Mesenchymal stem cell (in vitro differentiated cells and primary cell): ENCODE data around the gene ATP2B3.
A peak's percentile ranks its signal among the peaks of the same experiment; 100 is the strongest.

ENCODE experiments used
- DNase-seq: peaks from one replicate; pipeline ENCODE4 v3.0.0-alpha.2; 2013
- H2AFZ ChIP-seq: one replicate; pipeline ENCODE4 v1.6.1; 2013; ENCODE audit warnings: low read depth, mild to moderate bottlenecking, control low read depth, inconsistent platforms, low read length, moderate library complexity
- H2AK5ac ChIP-seq: 2 replicates; pipeline ENCODE4 v1.6.1; 2013; ENCODE audit warnings: low read length, moderate library complexity, mild to moderate bottlenecking, inconsistent platforms; ENCODE audit not compliant: severe bottlenecking
- H2BK120ac ChIP-seq: one replicate; pipeline ENCODE4 v1.6.1; 2013; ENCODE audit warnings: low read depth, mild to moderate bottlenecking, inconsistent platforms, low read length, moderate library complexity
- H2BK12ac ChIP-seq, 2 experiments: one replicate each; pipeline ENCODE4 v1.6.1; 2013; ENCODE audit warnings: inconsistent platforms in 2 of 2, low read length in 2 of 2, mild to moderate bottlenecking in 2 of 2, moderate library complexity in 2 of 2, control low read depth in 1 of 2
- H2BK15ac ChIP-seq: one replicate; pipeline ENCODE4 v1.6.1; 2013; ENCODE audit warnings: mild to moderate bottlenecking, low read depth, inconsistent platforms; ENCODE audit not compliant: poor library complexity, severe bottlenecking
- H2BK5ac ChIP-seq: 2 replicates; pipeline ENCODE4 v1.6.1; 2013; ENCODE audit warnings: low read depth, mild to moderate bottlenecking, low read length, control low read depth, inconsistent platforms; ENCODE audit not compliant: poor library complexity, severe bottlenecking
- H3K14ac ChIP-seq, 2 experiments: one replicate each; pipeline ENCODE4 v1.6.1; 2013; ENCODE audit warnings: inconsistent platforms in 2 of 2, low read length in 2 of 2, control low read depth in 1 of 2, mild to moderate bottlenecking in 1 of 2, moderate library complexity in 1 of 2
- H3K18ac ChIP-seq, 2 experiments: one replicate each; pipeline ENCODE4 v1.6.1; 2013; ENCODE audit warnings: inconsistent platforms in 2 of 2, low read length in 2 of 2, control low read depth in 1 of 2, low read depth in 1 of 2, mild to moderate bottlenecking in 1 of 2
- H3K23ac ChIP-seq, 2 experiments: one replicate each; pipeline ENCODE4 v1.6.1; 2013; ENCODE audit warnings: inconsistent platforms in 2 of 2, low read length in 2 of 2, mild to moderate bottlenecking in 2 of 2, moderate library complexity in 2 of 2, control low read depth in 1 of 2
- H3K27ac ChIP-seq: 2 replicates; pipeline ENCODE4 v1.5.1; 2013; ENCODE audit warnings: mild to moderate bottlenecking, moderate library complexity, low read length, control low read depth, inconsistent platforms; ENCODE audit not compliant: poor library complexity, severe bottlenecking
- H3K27me3 ChIP-seq, 2 experiments: 2 replicates each; pipeline versions ENCODE4 v1.6.1 to v1.7.0; 2013; ENCODE audit warnings: low read length in 2 of 2, mild to moderate bottlenecking in 2 of 2, moderate library complexity in 2 of 2, control low read depth in 1 of 2, inconsistent platforms in 1 of 2; ENCODE audit not compliant: control insufficient read depth in 1 of 2, insufficient read depth in 1 of 2
- H3K36me3 ChIP-seq, 2 experiments: 2 replicates each; pipeline versions ENCODE4 v1.6.1 to v1.7.0; 2013; ENCODE audit warnings: low read length in 2 of 2, control low read depth in 1 of 2, inconsistent platforms in 1 of 2, low read depth in 1 of 2, mild to moderate bottlenecking in 1 of 2; ENCODE audit not compliant: insufficient read depth in 2 of 2, control insufficient read depth in 1 of 2
- H3K4ac ChIP-seq, 2 experiments: one replicate each; pipeline ENCODE4 v1.6.1; 2013; ENCODE audit warnings: inconsistent platforms in 2 of 2, low read length in 2 of 2, mild to moderate bottlenecking in 2 of 2, moderate library complexity in 2 of 2, control low read depth in 1 of 2, low read depth in 1 of 2
- H3K4me1 ChIP-seq: 2 replicates; pipeline ENCODE4 v1.6.1; 2013; ENCODE audit warnings: low read depth, low read length, control low read depth; ENCODE audit not compliant: control insufficient read depth, insufficient read depth
- H3K4me2 ChIP-seq: 2 replicates; pipeline ENCODE4 v1.6.1; 2013; ENCODE audit warnings: low read length, mild to moderate bottlenecking, inconsistent platforms; ENCODE audit not compliant: poor library complexity, severe bottlenecking
- H3K4me3 ChIP-seq, 2 experiments: 2 replicates each; pipeline versions ENCODE4 v1.5.1 to v1.7.0; 2013; ENCODE audit warnings: low read length in 2 of 2, mild to moderate bottlenecking in 2 of 2, control low read depth in 1 of 2, low read depth in 1 of 2; ENCODE audit not compliant: insufficient read depth in 1 of 2
- H3K79me1 ChIP-seq: replicated peaks from 2 replicates; pipeline ENCODE4 v1.6.1; 2013; ENCODE audit warnings: mild to moderate bottlenecking, control low read depth, low read length, inconsistent platforms; ENCODE audit not compliant: poor library complexity, severe bottlenecking
- H3K9ac ChIP-seq: 2 replicates; pipeline ENCODE4 v1.7.0; 2013; ENCODE audit warnings: mild to moderate bottlenecking, low read length, moderate library complexity
- H3K9me3 ChIP-seq: 2 replicates; pipeline ENCODE4 v1.7.0; 2013; ENCODE audit warnings: mild to moderate bottlenecking, low read length; ENCODE audit not compliant: control insufficient read depth
- H4K8ac ChIP-seq: one replicate; pipeline ENCODE4 v1.6.1; 2013; ENCODE audit warnings: inconsistent platforms, mild to moderate bottlenecking, low read length, moderate library complexity
- H4K91ac ChIP-seq: one replicate; pipeline ENCODE4 v1.6.1; 2013; ENCODE audit warnings: mild to moderate bottlenecking, low read length, inconsistent platforms
- WGBS: methylation state at CpG from one replicate; pipeline ENCODE4 v1.1.7; 2013; ENCODE audit warnings: mixed read lengths; 5-methylcytosine and 5-hydroxymethylcytosine counted together

The ATP2B3 gene

DNA sequence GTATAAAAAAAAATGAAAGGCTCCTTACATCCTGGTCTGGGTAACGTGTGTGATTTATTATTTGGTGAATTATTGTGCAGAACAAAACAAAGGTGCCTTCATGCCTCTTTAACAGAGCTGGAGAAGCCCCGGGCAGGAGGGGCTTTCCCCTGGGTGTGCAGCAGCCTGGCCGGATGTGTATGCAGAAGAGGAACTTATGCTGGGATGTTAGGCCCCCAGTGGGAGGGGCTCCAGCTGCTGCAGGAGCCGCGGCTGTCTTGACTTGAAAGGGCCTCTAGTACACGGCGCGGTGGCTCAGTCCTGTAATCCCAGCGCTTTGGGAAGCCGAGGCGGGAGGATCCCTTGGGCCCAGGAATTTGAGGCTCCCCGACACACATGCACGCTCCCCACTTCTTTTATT lies 65.5 kb downstream of the ATP2B3 start:
- Histone ChIP-seq H3K9me3 (peaks cover 5% of the 10 kb centered on the region), H4K8ac (no peak overlapping the region), H2AK5ac (no peak overlapping the region), H3K4me3 (no peak overlapping the region), H2BK12ac (no peak overlapping the region), H3K4me1 (peaks cover 13% of the 10 kb centered on the region), H3K4me2 (no peak overlapping the region), H2BK5ac (no peak overlapping the region), H3K9ac (no peak overlapping the region), H3K4ac (no peak overlapping the region), H3K14ac (no peak overlapping the region), H3K36me3 (peaks cover 9 to 10% of the 10 kb centered on the region in 2 experiments), H3K27ac (no peak overlapping the region), H2BK120ac (no peak overlapping the region), H3K18ac (no peak overlapping the region), H3K79me1 (no peaks in the 10 kb centered on the region), H3K27me3 (peaks cover 0 to 50% of the 10 kb centered on the region in 2 experiments), H2BK15ac (no peak overlapping the region), H4K91ac (no peak overlapping the region), H2AFZ (no peak overlapping the region), H3K23ac (no peak overlapping the region)
- DNase-seq, result peak; percentile 34
- 26% methylated on average over 10 of the region's 13 CpGs for WGBS

DNA sequence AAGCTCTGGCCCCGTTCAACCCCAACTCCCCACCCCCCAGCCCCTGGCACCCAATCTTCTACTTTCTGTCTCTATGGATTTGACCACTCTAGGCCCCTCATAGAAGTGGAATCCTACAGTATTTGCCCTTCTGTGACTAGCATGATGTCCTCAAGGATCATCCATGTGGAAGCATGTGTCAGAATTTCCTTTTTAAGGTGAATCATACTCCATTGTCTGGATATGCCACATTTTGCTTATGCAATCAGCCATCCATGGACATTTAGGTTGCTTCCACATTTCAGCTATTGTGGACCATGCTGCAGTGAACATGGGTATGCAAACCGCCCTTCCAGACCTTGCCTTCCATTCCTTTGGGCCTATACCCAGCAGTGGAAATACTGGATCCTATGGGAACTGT lies 66.0 kb downstream of the ATP2B3 start:
- Histone ChIP-seq H3K4ac (no peak overlapping the region), H4K8ac (no peak overlapping the region), H2AFZ (no peak overlapping the region), H3K4me3 (no peak overlapping the region), H2BK5ac (no peak overlapping the region), H3K27me3 (peaks cover 0 to 44% of the 10 kb centered on the region in 2 experiments), H2AK5ac (no peak overlapping the region), H2BK15ac (no peak overlapping the region), H3K27ac (no peak overlapping the region), H3K9me3 (peaks cover 5% of the 10 kb centered on the region), H3K4me2 (no peak overlapping the region), H3K18ac (no peak overlapping the region), H3K23ac (no peak overlapping the region), H3K36me3 (peaks cover 12 to 14% of the 10 kb centered on the region in 2 experiments), H3K14ac (no peak overlapping the region), H2BK120ac (no peak overlapping the region), H3K79me1 (no peaks in the 10 kb centered on the region), H3K4me1 (peaks cover 9% of the 10 kb centered on the region), H2BK12ac (no peak overlapping the region), H3K9ac (no peak overlapping the region), H4K91ac (no peak overlapping the region)
- no peak for DNase-seq
- WGBS, result 100% methylated on average over 2 of the region's 2 CpGs

DNA sequence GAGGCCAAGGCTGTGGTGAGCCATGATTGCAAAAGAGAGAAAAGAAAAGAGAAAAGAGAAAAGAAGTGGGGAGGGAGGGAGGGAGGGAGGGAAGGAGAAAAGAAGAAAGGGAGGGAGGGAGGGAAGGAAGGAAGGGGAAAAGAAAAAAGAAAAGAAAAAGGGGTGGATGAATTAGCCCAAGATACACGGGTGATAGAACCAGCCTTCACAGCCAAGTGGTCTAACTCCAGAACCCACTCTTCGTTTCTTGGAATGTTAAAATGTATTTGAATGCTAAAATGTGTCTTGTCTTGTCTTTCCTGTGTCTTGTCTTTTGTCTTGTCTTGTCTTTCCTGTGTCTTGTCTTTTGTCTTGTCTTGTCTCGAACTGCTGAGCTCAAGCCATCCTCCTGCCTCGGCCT lies 68.4 kb downstream of the ATP2B3 start:
- no peak overlapping the region for H3K18ac ChIP-seq
- no peak overlapping the region for H2BK120ac ChIP-seq
- no peak overlapping the region for H4K91ac ChIP-seq
- no peak overlapping the region for H2BK5ac ChIP-seq
- H4K8ac ChIP-seq, result no peak overlapping the region
- DNase-seq, result no peak
- peaks cover 17 to 33% of the 10 kb centered on the region in 2 experiments for H3K36me3 ChIP-seq
- no peak overlapping the region for H3K4me3 ChIP-seq
- H2BK15ac ChIP-seq, result no peak overlapping the region
- peaks cover 3% of the 10 kb centered on the region for H3K4me1 ChIP-seq
- no peak overlapping the region for H3K4ac ChIP-seq
- H3K79me1 ChIP-seq, result no peaks in the 10 kb centered on the region
- H2AK5ac ChIP-seq, result no peak overlapping the region
- WGBS, result 92% methylated on average over 3 of the region's 4 CpGs
- H3K27ac ChIP-seq, result no peak overlapping the region
- H3K9ac ChIP-seq, result no peak overlapping the region
- no peak overlapping the region for H2AFZ ChIP-seq
- H2BK12ac ChIP-seq, result no peak overlapping the region
- H3K27me3 ChIP-seq, result peaks cover 0 to 21% of the 10 kb centered on the region in 2 experiments
- peaks cover 5% of the 10 kb centered on the region for H3K9me3 ChIP-seq
- H3K23ac ChIP-seq, result no peak overlapping the region
- H3K14ac ChIP-seq, result no peak overlapping the region
- no peak overlapping the region for H3K4me2 ChIP-seq

DNA sequence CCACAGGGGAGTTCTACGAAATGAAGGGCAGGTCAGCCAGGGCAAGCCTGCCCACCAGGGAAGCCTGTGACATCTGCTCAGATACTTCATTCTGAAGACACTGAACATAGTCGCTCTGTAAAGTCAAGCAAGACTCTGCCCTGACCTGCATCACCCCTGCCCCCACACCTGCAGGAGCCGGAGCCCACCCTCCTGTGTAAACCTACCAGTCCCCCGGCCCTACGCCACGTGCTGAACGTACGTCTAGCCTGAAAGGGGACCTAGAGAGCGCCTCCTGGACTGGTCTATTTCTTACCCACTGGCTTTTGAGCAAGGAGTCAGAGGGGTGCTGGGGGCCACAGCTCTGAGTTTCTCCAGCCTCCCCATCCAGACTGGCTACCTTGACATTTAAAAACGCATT lies 69.9 kb downstream of the ATP2B3 start:
- Histone ChIP-seq H3K4me2 (no peak overlapping the region), H3K18ac (no peak overlapping the region), H3K27ac (no peak overlapping the region), H3K23ac (no peak overlapping the region), H4K8ac (no peak overlapping the region), H3K27me3 (peaks cover 0 to 20% of the 10 kb centered on the region in 2 experiments), H2AFZ (no peak overlapping the region), H3K4me1 (peaks cover 3% of the 10 kb centered on the region), H2BK15ac (no peak overlapping the region), H3K9me3 (peaks cover 5% of the 10 kb centered on the region), H2AK5ac (no peak overlapping the region), H3K14ac (no peak overlapping the region), H2BK120ac (no peak overlapping the region), H4K91ac (no peak overlapping the region), H3K36me3 (peaks cover 23 to 48% of the 10 kb centered on the region in 2 experiments), H3K79me1 (peaks cover 3% of the 10 kb centered on the region), H2BK5ac (no peak overlapping the region), H3K4ac (no peak overlapping the region), H3K9ac (no peak overlapping the region), H2BK12ac (no peak overlapping the region), H3K4me3 (no peak overlapping the region)
- WGBS, result 94% methylated on average over 10 of the region's 10 CpGs
- no peak for DNase-seq
